HepG2 (cell line): ENCODE measurements around the gene GGT7. TPM values are rescaled to one million over a fixed set of nuclear protein-coding genes. Genes with fewer than 3 reads are reported as not detected.

Experiments used
- AHR ChIP-seq: IDR thresholded peaks from 2 replicates; pipeline ENCODE4 v1.6.1; 2018; ENCODE audit warnings: missing genetic modification reagents, missing compliant biosample characterization
- ATF1 ChIP-seq: IDR thresholded peaks from 2 replicates; pipeline ENCODE4 v1.6.1; 2016; ENCODE audit warnings: mild to moderate bottlenecking, control low read depth
- BHLHE40 ChIP-seq: IDR thresholded peaks from 2 replicates; pipeline ENCODE4 v1.6.1; 2011; ENCODE audit warnings: low read length, improper control_type of control experiment
- ERF ChIP-seq: IDR thresholded peaks from 2 replicates; pipeline ENCODE4 v1.6.1; 2018; ENCODE audit warnings: missing biosample characterization, missing genetic modification reagents
- GTF2F1 ChIP-seq: fragments of 150-350 bp; IDR thresholded peaks from 2 replicates; pipeline ENCODE4 v1.6.1; 2014; ENCODE audit warnings: low read length
- IKZF1 ChIP-seq: fragments of 450-650 bp; IDR thresholded peaks from 2 replicates; pipeline ENCODE4 v1.7.1; 2016
- KLF15 ChIP-seq: sonication (generic); formaldehyde crosslinking; IDR thresholded peaks from 2 replicates; pipeline ENCODE4 v1.8.1; 2023; ENCODE audit warnings: borderline replicate concordance, mild to moderate bottlenecking, inconsistent platforms, missing genetic modification reagents, mixed read lengths
- MAF1 ChIP-seq: sonication (generic); formaldehyde crosslinking; IDR thresholded peaks from 2 replicates; pipeline ENCODE4 v1.5.0; 2020; ENCODE audit warnings: missing genetic modification reagents, borderline replicate concordance
- MATR3 ChIP-seq: sonication (generic); formaldehyde crosslinking; IDR thresholded peaks from 2 replicates; pipeline ENCODE4 v1.4.0; 2020; ENCODE audit warnings: missing genetic modification reagents
- MBNL3 ChIP-seq: fragments of 250-450 bp; sonication (Bioruptor Pico); conservative IDR thresholded peaks from 2 replicates; pipeline ENCODE4 v1.8.0; 2022; ENCODE audit warnings: mild to moderate bottlenecking, inconsistent platforms
- TAF1 ChIP-seq: sonication (generic); formaldehyde crosslinking; IDR thresholded peaks from 2 replicates; pipeline ENCODE4 v1.4.0; 2020; ENCODE audit warnings: missing genetic modification reagents
- TRIM24 ChIP-seq: sonication (generic); formaldehyde crosslinking; IDR thresholded peaks from 2 replicates; pipeline ENCODE4 v1.8.0; 2022; ENCODE audit warnings: mild to moderate bottlenecking, missing genetic modification reagents
- XRCC5 ChIP-seq: fragments of 200-400 bp; formaldehyde crosslinking; optimal IDR thresholded peaks from 2 replicates; pipeline ENCODE3; 2017; ENCODE audit warnings: mild to moderate bottlenecking, low read length
- ZNF296 ChIP-seq: sonication (generic); formaldehyde crosslinking; conservative IDR thresholded peaks from 2 replicates; pipeline ENCODE4 v1.5.0; 2020; ENCODE audit warnings: mild to moderate bottlenecking, missing genetic modification reagents
- ZNF496 ChIP-seq: sonication (generic); formaldehyde crosslinking; IDR thresholded peaks from 2 replicates; pipeline ENCODE4 v1.8.1; 2023; ENCODE audit warnings: mild to moderate bottlenecking, moderate library complexity, missing genetic modification reagents; ENCODE audit not compliant: insufficient replicate concordance
- ZNF720 ChIP-seq: sonication (generic); formaldehyde crosslinking; IDR thresholded peaks from 2 replicates; pipeline ENCODE4 v1.4.0; 2020; ENCODE audit warnings: missing genetic modification reagents
- ZNF839 ChIP-seq: sonication (generic); formaldehyde crosslinking; IDR thresholded peaks from 2 replicates; pipeline ENCODE4 v1.4.0; 2020; ENCODE audit warnings: missing genetic modification reagents, mild to moderate bottlenecking, borderline replicate concordance
- ZNF850 ChIP-seq: sonication (generic); formaldehyde crosslinking; conservative IDR thresholded peaks from 2 replicates; pipeline ENCODE4 v1.9.0; 2021; ENCODE audit warnings: mild to moderate bottlenecking, missing genetic modification reagents
- polyA plus RNA-seq, 8 experiments: library from polyadenylated mRNA; depleted of rRNA in 3 of 8; stranded (reverse) in 7 of 8; unstranded in 1 of 8; fragments of >200 nt; fragmentation: Illumina TruSeq in 4 of 8; extraction: Trizol in 4 of 8; gene quantifications; 2 replicates each; pipeline versions ENCODE4 v1.2.1 to v1.2.3, GENCODE V29; 2011 to 2016; ENCODE audit warnings: low read depth in 4 of 8, missing spikeins in 1 of 8, mixed read lengths in 1 of 8; ENCODE audit not compliant: insufficient read depth in 1 of 8
- total RNA-seq, 5 experiments: library from RNA; depleted of rRNA; stranded (reverse); fragments of >200 nt; fragmentation: Illumina TruSeq; extraction: Trizol; gene quantifications; 2 replicates each; pipeline ENCODE4 v1.2.3, GENCODE V29; 2016; ENCODE audit warnings: low read depth in 1 of 5
- TF ChIP-seq, protein P1 (sequence below): sonication (generic); formaldehyde crosslinking; IDR thresholded peaks from 2 replicates; pipeline ENCODE4 v1.8.0; 2022; ENCODE audit warnings: mild to moderate bottlenecking, missing genetic modification reagents, moderate library complexity
- TF ChIP-seq, protein P2 (sequence below): sonication (generic); formaldehyde crosslinking; IDR thresholded peaks from 2 replicates; pipeline ENCODE4 v1.4.0; 2020; ENCODE audit warnings: missing genetic modification reagents
- TF ChIP-seq, protein P3 (sequence below): sonication (generic); formaldehyde crosslinking; IDR thresholded peaks from 2 replicates; pipeline ENCODE4 v1.5.1; 2020; ENCODE audit warnings: missing genetic modification reagents, mild to moderate bottlenecking, borderline replicate concordance
- TF ChIP-seq, protein P4 (sequence below): sonication (generic); formaldehyde crosslinking; IDR thresholded peaks from 2 replicates; pipeline ENCODE4 v1.5.1; 2020; ENCODE audit warnings: mild to moderate bottlenecking, missing genetic modification reagents, borderline replicate concordance

Gene GGT7
- total and polyA plus RNA-seq, 2 of the 13 experiments (the other 11 are each of a cell fraction or from before 2014, with no cell fraction given), result 6.6 to 23.0 TPM

DNA sequence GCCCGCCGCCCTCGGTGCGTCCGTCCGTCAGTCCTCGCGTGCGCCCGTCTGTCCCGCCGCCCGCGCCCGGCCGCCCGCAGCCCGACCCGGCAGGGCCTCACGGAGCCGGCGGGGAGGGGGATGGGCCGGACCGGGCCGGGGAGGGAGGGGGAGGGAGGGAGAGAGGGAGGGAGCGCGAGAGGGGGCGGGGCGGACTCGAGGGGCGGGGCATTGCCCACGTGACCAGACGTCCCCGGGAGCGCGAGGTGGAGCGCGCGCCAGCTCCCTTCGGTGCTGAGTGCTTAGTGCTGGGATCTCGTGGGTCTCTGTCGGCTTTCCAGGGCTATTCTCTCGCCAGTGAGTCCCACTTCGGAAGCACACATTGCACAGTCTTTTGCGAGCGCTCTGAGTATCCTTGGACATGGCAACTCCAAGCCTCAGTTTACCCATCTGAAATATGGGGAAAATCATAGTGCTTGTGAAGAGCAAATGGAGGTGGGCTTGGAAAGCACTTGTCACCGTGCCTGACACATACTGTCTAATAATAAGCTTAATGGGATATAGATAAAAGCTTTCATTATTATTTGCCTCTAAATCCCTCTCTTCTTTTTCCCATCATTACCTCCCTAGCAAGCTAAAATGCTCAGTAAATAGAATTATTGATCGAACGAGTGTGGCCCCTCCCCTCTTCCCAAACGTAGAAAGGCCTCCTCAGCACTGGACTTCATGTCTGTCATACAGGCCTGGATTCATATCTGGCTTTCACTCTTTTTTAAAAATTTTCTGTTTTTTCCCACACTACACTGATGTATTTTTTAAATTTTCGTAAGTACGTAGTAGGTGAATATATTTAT lies 46.9 kb downstream of the GGT7 start, which contains the start of gene NCOA6 (continued):
- TF ChIP-seq, protein P1, sequence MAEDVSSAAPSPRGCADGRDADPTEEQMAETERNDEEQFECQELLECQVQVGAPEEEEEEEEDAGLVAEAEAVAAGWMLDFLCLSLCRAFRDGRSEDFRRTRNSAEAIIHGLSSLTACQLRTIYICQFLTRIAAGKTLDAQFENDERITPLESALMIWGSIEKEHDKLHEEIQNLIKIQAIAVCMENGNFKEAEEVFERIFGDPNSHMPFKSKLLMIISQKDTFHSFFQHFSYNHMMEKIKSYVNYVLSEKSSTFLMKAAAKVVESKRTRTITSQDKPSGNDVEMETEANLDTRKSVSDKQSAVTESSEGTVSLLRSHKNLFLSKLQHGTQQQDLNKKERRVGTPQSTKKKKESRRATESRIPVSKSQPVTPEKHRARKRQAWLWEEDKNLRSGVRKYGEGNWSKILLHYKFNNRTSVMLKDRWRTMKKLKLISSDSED, result no peak
- peak; percentile 80; the same call in 1 of the 2 replicates for TF ChIP-seq ERF
- no peak for TF ChIP-seq ZNF839 (CRISPR knock-in tag)
- peak; percentile 71 for TF ChIP-seq TAF1 (CRISPR knock-in tag)
- peak; percentile 45; the same call in 1 of the 2 replicates for TF ChIP-seq AHR (CRISPR knock-in tag)
- no peak for TF ChIP-seq MATR3
- TF ChIP-seq, protein P2, sequence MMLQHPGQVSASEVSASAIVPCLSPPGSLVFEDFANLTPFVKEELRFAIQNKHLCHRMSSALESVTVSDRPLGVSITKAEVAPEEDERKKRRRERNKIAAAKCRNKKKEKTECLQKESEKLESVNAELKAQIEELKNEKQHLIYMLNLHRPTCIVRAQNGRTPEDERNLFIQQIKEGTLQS, result peak; percentile 54; the same call in 1 of the 2 replicates
- peak; percentile 23; the same call in 1 of the 2 replicates for TF ChIP-seq ATF1 (CRISPR knock-in tag)
- no peak for TF ChIP-seq IKZF1
- TF ChIP-seq, protein P3, sequence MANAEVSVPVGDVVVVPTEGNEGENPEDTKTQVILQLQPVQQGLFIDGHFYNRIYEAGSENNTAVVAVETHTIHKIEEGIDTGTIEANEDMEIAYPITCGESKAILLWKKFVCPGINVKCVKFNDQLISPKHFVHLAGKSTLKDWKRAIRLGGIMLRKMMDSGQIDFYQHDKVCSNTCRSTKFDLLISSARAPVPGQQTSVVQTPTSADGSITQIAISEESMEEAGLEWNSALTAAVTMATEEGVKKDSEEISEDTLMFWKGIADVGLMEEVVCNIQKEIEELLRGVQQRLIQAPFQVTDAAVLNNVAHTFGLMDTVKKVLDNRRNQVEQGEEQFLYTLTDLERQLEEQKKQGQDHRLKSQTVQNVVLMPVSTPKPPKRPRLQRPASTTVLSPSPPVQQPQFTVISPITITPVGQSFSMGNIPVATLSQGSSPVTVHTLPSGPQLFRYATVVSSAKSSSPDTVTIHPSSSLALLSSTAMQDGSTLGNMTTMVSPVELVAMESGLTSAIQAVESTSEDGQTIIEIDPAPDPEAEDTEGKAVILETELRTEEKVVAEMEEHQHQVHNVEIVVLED (CRISPR knock-in tag), result 0 out of 2 replicates have a peak, but pooled peaks have one; percentile 22
- no peak for TF ChIP-seq GTF2F1
- no peak for TF ChIP-seq MBNL3
- no peak for TF ChIP-seq ZNF720
- TF ChIP-seq TRIM24 (CRISPR knock-in tag), result no peak
- no peak for TF ChIP-seq ZNF850 (CRISPR knock-in tag)
- TF ChIP-seq MAF1 (CRISPR knock-in tag), result peak; percentile 61; the same call in 1 of the 2 replicates
- TF ChIP-seq, protein P4, sequence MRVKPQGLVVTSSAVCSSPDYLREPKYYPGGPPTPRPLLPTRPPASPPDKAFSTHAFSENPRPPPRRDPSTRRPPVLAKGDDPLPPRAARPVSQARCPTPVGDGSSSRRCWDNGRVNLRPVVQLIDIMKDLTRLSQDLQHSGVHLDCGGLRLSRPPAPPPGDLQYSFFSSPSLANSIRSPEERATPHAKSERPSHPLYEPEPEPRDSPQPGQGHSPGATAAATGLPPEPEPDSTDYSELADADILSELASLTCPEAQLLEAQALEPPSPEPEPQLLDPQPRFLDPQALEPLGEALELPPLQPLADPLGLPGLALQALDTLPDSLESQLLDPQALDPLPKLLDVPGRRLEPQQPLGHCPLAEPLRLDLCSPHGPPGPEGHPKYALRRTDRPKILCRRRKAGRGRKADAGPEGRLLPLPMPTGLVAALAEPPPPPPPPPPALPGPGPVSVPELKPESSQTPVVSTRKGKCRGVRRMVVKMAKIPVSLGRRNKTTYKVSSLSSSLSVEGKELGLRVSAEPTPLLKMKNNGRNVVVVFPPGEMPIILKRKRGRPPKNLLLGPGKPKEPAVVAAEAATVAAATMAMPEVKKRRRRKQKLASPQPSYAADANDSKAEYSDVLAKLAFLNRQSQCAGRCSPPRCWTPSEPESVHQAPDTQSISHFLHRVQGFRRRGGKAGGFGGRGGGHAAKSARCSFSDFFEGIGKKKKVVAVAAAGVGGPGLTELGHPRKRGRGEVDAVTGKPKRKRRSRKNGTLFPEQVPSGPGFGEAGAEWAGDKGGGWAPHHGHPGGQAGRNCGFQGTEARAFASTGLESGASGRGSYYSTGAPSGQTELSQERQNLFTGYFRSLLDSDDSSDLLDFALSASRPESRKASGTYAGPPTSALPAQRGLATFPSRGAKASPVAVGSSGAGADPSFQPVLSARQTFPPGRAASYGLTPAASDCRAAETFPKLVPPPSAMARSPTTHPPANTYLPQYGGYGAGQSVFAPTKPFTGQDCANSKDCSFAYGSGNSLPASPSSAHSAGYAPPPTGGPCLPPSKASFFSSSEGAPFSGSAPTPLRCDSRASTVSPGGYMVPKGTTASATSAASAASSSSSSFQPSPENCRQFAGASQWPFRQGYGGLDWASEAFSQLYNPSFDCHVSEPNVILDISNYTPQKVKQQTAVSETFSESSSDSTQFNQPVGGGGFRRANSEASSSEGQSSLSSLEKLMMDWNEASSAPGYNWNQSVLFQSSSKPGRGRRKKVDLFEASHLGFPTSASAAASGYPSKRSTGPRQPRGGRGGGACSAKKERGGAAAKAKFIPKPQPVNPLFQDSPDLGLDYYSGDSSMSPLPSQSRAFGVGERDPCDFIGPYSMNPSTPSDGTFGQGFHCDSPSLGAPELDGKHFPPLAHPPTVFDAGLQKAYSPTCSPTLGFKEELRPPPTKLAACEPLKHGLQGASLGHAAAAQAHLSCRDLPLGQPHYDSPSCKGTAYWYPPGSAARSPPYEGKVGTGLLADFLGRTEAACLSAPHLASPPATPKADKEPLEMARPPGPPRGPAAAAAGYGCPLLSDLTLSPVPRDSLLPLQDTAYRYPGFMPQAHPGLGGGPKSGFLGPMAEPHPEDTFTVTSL (CRISPR knock-in tag), result no peak
- TF ChIP-seq BHLHE40, result peak; percentile 75
- no peak; the same call in 1 of the 2 replicates for TF ChIP-seq KLF15 (CRISPR knock-in tag)
- TF ChIP-seq ZNF496 (CRISPR knock-in tag), result no peak
- TF ChIP-seq XRCC5, result peak; percentile 51
- no peak for TF ChIP-seq ZNF296 (CRISPR knock-in tag)
